Activated CD8-positive, alpha-beta memory T cell treated with anti-CD3 and anti-CD28 coated beads, Interleukin-2, amount 10 ng/mL, durations not matched to agents 7 days and 5 days (primary cell): ENCODE data around the gene PDZRN4. TPM values are rescaled to one million over a fixed set of nuclear protein-coding genes. Genes with fewer than 3 reads are reported as not detected.
"Not testable (repeated sequence)": the region's sequence is repeated elsewhere in the genome, so short reads cannot be mapped to it uniquely, and the experiment has no call there.

Experiments used
- ATAC-seq: fragments of 150-1000 bp; cut with Tn5 transposase; one replicate; pipeline ENCODE4 v1.10.0; 2021; ENCODE audit warnings: moderate library complexity
- CTCF ChIA-PET: fragments of 350-600 bp; sonication (Branson Sonifier 250); formaldehyde crosslinking; loops from one replicate; lab custom pipeline; 2021; ENCODE audit warnings: antibody characterized with exemption; lab: Charles Lee
- DNase-seq: peaks from one replicate; pipeline ENCODE4 v3.0.0-alpha.2; 2020
- H3K27ac Mint-ChIP-seq: one replicate; pipeline ENCODE4 v1.8.0; 2021; ENCODE audit warnings: mild to moderate bottlenecking, mixed read lengths
- H3K27me3 Mint-ChIP-seq: one replicate; pipeline ENCODE4 v1.8.0; 2021; ENCODE audit warnings: mixed read lengths
- H3K36me3 Mint-ChIP-seq: one replicate; pipeline ENCODE4 v1.8.0; 2021; ENCODE audit warnings: mild to moderate bottlenecking, mixed read lengths
- H3K4me1 Mint-ChIP-seq: one replicate; pipeline ENCODE4 v1.8.0; 2021; ENCODE audit warnings: mixed read lengths
- H3K4me3 Mint-ChIP-seq: one replicate; pipeline ENCODE4 v1.8.0; 2021; ENCODE audit warnings: mild to moderate bottlenecking, moderate library complexity, mixed read lengths
- H3K9me3 Mint-ChIP-seq: one replicate; pipeline ENCODE4 v1.8.0; 2022; ENCODE audit warnings: low read depth, mixed read lengths
- total RNA-seq, 2 experiments: library from RNA; stranded (reverse); gene quantifications; one replicate each; pipeline ENCODE4 v1.2.3, GENCODE V29; 2021

Gene PDZRN4
- total RNA-seq, 2 experiments from 2014 or later: not detected

DNA sequence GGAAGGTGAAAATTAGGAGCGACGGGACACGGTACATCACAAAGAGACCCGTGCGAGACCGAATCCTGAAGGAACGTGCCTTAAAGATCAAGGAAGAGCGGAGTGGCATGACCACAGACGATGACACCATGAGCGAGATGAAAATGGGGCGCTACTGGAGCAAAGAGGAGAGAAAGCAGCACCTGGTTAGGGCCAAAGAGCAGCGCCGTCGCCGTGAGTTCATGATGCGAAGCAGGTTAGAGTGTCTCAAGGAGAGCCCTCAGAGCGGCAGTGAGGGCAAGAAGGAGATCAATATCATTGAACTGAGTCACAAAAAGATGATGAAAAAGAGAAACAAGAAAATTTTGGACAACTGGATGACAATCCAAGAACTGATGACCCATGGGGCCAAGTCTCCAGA is 385.3 kb downstream of the PDZRN4 start:
- CTCF ChIA-PET: no interaction called here

DNA sequence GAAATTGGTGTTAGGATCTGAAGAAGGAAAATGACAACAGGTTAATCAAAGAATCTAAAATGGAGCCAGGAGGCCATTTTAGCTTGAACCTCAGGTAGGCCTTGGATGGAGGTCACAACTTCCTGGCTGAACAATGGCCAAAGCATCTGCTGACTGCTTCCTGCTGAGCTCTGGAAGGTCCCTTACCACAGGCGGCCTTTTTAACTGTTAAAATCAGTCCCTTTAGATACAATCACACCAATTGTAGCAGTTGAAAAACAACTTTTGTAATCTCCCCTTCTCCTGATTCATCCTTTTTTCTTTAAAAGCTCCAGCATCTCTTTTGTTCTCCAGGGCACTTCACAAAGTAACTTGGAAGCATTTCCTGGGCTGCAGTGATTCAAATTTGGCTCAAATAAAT is 388.8 kb downstream of the PDZRN4 start:
- no peak overlapping the region for H3K4me3 Mint-ChIP-seq
- no peak for DNase-seq
- no peaks in the 10 kb centered on the region for H3K27me3 Mint-ChIP-seq
- no peaks in the 10 kb centered on the region for H3K9me3 Mint-ChIP-seq
- H3K36me3 Mint-ChIP-seq: no peaks in the 10 kb centered on the region
- CTCF ChIA-PET: no interaction called here
- H3K4me1 Mint-ChIP-seq: no peaks in the 10 kb centered on the region
- no peak overlapping the region for H3K27ac Mint-ChIP-seq
- ATAC-seq: no peak

More for the DNA sequence above, 385.3 kb downstream of the PDZRN4 start:
- DNase-seq (no peak), ATAC-seq (no peak)
- no peaks in the 10 kb centered on the region for H3K27me3 Mint-ChIP-seq
- H3K36me3 Mint-ChIP-seq: no peaks in the 10 kb centered on the region
- no peak overlapping the region for H3K27ac Mint-ChIP-seq
- no peaks in the 10 kb centered on the region for H3K4me1 Mint-ChIP-seq
- H3K9me3 Mint-ChIP-seq: no peaks in the 10 kb centered on the region
- no peak overlapping the region for H3K4me3 Mint-ChIP-seq

DNA sequence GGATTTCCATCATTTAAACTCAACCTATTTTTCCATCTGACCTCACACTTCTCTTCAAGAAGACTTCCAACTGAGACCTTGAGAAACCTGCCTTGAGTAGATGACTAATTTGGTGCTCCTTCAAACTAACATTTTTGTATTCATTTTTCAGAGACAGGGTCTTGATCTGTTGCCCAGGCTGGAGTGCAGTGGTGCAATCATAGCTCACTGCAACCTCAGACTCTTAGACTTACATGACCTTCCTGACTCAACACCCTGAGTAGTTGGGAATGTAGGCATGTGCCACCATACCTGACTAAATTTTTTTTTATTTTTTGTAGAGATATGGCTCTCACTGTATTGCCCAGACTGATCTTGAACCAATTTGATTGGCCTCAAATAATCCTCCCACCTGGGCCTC is 389.9 kb downstream of the PDZRN4 start:
- DNase-seq (no peak), ATAC-seq (no peak)
- Mint-ChIP-seq H3K4me1 (no peaks in the 10 kb centered on the region), H3K9me3 (no peaks in the 10 kb centered on the region), H3K4me3 (no peak overlapping the region), H3K27me3 (no peaks in the 10 kb centered on the region), H3K27ac (no peak overlapping the region), H3K36me3 (no peaks in the 10 kb centered on the region)
- CTCF ChIA-PET: no interaction called here

DNA sequence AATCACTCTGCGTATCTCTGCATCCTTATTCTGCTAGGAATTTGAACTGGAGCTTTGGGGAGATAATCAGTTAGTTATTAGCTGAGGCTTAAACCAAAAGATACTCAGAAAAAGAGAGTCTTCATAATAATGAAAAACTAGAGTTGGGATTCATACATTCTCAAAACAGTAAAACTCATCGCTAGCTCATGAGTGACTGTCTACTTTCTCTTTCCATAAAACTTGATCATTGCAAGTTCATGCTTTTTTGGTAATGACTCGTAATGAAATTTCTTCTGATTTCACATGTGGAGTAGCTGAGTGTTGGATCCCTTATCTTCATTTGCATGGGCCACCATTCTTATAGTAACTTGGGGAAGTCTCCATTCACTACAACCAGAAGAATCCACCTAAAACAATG is 397.7 kb downstream of the PDZRN4 start:
- H3K4me1 Mint-ChIP-seq: no peaks in the 10 kb centered on the region
- DNase-seq (no peak), ATAC-seq (no peak)
- H3K27me3 Mint-ChIP-seq: no peaks in the 10 kb centered on the region
- CTCF ChIA-PET: no interaction called here
- H3K36me3 Mint-ChIP-seq: no peaks in the 10 kb centered on the region
- no peaks in the 10 kb centered on the region for H3K9me3 Mint-ChIP-seq
- no peak overlapping the region for H3K27ac Mint-ChIP-seq
- H3K4me3 Mint-ChIP-seq: no peak overlapping the region

DNA sequence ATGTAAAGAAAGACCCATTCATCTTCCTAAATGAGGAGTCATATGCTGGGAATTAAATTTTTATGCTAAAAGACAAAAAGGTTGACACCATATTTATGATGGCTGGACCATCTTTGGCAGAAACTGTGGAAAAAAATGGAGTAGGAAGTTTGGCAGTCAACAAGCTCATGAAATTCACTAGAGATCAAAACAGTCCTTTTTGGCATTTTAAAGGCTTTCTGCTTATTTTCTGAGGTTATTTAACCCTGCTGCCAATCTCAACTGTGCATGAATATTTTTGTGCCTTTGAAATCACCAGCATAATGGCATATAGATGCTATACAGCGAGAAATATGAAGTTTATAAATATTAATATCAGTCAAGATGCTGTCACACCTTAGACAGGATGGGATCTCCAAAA is 399.5 kb downstream of the PDZRN4 start:
- DNase-seq (no peak), ATAC-seq (no peak)
- no peaks in the 10 kb centered on the region for H3K36me3 Mint-ChIP-seq
- H3K27ac Mint-ChIP-seq: no peak overlapping the region
- H3K27me3 Mint-ChIP-seq: no peaks in the 10 kb centered on the region
- no peaks in the 10 kb centered on the region for H3K4me1 Mint-ChIP-seq
- H3K9me3 Mint-ChIP-seq: no peaks in the 10 kb centered on the region
- CTCF ChIA-PET: no interaction called here
- H3K4me3 Mint-ChIP-seq: no peak overlapping the region

DNA sequence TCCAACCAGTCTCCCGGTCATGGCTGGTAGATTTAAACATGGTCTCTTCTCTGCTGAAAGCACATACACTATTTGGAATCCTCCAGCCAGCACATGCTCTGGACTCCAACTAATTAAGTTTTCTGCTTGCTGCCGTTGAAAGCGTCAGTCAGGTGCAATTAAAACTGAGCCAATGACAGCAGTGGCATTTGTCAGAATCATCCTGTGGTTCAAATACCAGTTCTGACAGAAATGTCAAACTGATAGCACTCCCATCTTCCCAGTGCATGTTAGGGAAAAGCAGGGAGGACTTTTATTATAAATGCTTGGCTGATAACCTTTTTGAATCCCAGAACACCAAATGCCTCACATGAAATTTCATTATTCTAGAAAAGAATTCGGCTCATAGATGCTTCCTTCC is 401.8 kb downstream of the PDZRN4 start:
- no peak for DNase-seq
- no peaks in the 10 kb centered on the region for H3K9me3 Mint-ChIP-seq
- no peak for ATAC-seq
- CTCF ChIA-PET: no interaction called here
- H3K27me3 Mint-ChIP-seq: no peaks in the 10 kb centered on the region
- no peaks in the 10 kb centered on the region for H3K36me3 Mint-ChIP-seq
- no peak overlapping the region for H3K27ac Mint-ChIP-seq
- H3K4me3 Mint-ChIP-seq: no peak overlapping the region
- no peaks in the 10 kb centered on the region for H3K4me1 Mint-ChIP-seq

DNA sequence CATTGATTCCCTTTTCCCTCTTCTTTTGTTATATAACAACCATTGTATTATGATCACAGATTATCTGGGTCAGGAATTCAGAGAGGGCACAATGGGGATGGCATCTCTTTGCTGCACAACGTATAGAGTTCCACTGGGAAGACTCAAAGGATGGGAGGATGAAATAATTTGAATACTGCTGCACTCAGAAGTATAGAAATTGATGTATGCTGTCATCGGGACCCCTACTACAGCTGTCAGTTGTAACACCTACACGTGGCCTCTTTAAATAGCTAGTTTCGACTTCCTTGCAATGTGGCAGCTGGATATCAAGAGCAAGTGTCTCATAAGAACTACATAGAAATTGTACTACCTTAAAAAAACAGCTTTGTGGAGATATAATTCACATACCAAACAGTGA is 408.1 kb downstream of the PDZRN4 start:
- DNase-seq: no peak
- no peaks in the 10 kb centered on the region for H3K9me3 Mint-ChIP-seq

DNA sequence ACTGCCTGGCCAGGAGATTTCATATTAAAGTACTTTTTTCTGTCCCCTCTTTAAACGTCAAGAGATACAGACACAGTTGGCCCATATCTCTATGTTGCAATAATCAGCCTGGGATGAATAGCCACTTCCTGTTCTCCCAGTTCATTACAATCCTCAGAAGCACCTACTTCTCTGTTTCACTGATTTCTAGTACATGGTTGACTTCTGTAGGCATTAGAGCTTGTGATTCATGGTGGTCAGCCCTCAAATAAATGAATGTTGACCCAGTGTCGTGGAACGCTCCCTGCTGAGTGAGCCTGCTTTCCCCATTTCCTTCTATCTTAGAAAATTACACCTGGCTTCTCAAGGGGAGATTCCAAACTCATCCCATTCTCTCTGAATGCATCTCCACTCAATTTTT is 416.7 kb downstream of the PDZRN4 start:
- H3K9me3 Mint-ChIP-seq: no peaks in the 10 kb centered on the region
- no peak overlapping the region for H3K4me3 Mint-ChIP-seq
- no peak overlapping the region for H3K27ac Mint-ChIP-seq
- H3K4me1 Mint-ChIP-seq: no peaks in the 10 kb centered on the region
- no peaks in the 10 kb centered on the region for H3K27me3 Mint-ChIP-seq
- CTCF ChIA-PET: no interaction called here
- ATAC-seq (no peak), DNase-seq (no peak)
- H3K36me3 Mint-ChIP-seq: no peaks in the 10 kb centered on the region

More for the DNA sequence above, 408.1 kb downstream of the PDZRN4 start:
- Mint-ChIP-seq H3K4me3 (no peak overlapping the region), H3K4me1 (no peaks in the 10 kb centered on the region), H3K27me3 (no peaks in the 10 kb centered on the region), H3K36me3 (no peaks in the 10 kb centered on the region), H3K27ac (no peak overlapping the region)
- CTCF ChIA-PET: no interaction called here
- no peak for ATAC-seq

DNA sequence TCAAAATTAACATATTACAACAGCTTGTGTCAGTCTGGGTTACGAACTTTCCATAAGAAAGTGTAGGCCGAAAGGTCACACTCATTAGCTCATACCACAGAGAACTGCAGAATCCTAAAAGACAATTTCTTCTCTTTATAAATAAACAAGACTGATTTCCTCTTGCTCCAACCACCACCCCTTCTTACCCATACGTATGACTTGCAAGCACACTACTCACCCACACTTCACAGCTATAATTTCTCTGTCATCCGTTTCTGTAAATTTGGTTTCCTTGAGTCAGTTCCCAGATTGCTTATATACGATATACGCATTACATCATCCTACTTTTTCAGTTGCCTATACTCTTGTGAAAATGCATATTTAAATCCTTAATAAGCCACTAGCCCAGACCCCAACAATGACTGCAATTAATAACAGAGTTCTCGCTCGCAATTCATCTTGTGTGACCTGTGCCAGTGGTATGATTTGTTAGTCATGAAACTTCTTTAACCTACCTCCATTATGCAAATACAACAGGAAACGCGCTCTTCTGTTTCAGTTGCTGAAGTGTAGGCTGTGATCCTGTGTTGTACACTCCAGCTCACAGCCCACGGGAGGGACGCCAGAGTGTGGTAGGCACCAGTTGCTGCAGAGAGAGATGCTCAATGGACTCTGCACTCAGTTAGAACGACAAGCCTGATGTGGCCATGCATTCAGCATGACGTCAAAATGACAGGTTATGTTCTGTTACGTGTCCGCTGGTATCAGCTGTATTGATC is 417.6 kb downstream of the PDZRN4 start:
- Mint-ChIP-seq H3K36me3 (no peaks in the 10 kb centered on the region), H3K4me3 (no peak overlapping the region), H3K9me3 (no peaks in the 10 kb centered on the region), H3K27me3 (no peaks in the 10 kb centered on the region), H3K27ac (no peak overlapping the region), H3K4me1 (no peaks in the 10 kb centered on the region)
- DNase-seq: no peak
- CTCF ChIA-PET: no interaction called here
- ATAC-seq: no peak

DNA sequence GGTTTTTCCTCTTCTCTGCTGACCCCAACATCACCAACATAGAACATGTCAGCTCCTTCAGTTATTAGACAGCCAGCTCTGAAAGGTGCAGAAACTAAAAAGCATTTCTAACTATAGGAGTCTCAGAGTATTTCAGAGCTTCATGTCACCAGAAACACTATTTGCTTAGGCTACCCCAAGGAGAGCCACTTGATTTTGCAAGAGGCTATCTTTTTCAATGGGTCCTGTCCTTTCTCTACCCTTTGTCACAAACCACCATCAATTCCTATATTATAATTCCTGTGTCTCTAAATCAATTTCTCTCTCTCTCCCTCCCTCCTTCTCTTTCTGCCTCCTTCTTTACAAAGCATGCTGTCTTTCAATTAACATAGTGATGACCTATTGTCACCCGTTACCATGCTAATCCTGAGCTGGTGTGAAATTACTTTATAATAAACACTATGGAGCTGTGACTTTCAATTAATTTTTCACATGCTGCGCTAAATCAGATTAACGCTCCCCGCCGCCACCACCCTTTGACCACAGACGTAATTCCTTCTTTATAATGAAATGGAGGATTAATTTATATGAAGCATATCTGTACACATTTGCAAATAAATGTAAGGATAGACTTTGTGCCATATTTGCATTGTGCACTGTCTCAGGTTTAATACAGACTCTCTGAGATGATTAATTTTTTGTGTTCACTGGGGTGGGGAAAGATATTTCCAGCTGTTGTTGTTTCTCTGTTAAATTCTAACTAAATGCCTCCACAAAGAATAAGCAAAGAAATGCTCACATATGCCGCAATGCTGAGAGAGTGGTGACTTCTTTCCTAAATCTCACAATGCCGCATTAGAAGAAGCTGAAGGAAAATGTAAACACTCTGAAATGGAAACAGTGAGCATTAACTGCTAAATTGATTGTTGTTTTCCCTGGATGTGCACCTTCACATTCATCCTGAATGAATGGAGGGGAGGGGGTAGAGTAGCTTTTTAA is 418.6 kb downstream of the PDZRN4 start:
- no peak for ATAC-seq
- no peak for DNase-seq
- H3K4me1 Mint-ChIP-seq: no peaks in the 10 kb centered on the region
- H3K4me3 Mint-ChIP-seq: no peak overlapping the region
- H3K9me3 Mint-ChIP-seq: no peaks in the 10 kb centered on the region
- H3K36me3 Mint-ChIP-seq: no peaks in the 10 kb centered on the region
- H3K27ac Mint-ChIP-seq: no peak overlapping the region
- H3K27me3 Mint-ChIP-seq: no peaks in the 10 kb centered on the region
- CTCF ChIA-PET: no interaction called here

DNA sequence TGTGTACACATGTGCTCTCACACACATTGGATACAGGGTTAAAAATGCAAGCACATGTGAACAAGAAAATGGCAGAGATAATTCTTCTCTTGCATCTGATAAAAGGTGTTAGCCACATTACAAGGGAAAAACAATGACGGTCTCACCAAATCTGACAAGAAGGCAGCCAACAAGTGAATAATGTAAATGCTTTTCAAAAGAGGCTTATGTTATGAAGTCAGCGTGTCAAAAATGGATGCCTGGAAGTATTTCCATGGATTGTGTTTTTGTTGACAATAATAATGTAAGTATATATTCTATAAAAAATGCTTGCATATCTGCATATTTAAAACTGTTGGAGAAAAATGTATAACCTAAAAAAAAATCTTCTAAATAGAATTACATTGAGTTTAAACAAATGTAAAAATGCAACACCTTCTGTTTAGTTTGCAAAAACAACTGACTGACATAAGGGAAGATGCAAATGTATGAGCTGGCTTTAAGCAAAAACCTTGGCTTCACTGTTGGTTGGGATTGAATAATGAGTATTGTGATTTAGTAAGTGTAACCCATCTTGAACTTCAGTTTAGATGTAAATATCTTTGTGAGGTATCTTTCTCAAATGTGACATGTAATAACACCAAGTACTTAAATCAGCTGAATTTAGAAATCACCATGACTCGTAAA is 424.9 kb downstream of the PDZRN4 start:
- no peaks in the 10 kb centered on the region for H3K9me3 Mint-ChIP-seq
- ATAC-seq: no peak
- H3K4me3 Mint-ChIP-seq: no peak overlapping the region
- no peaks in the 10 kb centered on the region for H3K36me3 Mint-ChIP-seq
- no peaks in the 10 kb centered on the region for H3K4me1 Mint-ChIP-seq
- no peak overlapping the region for H3K27ac Mint-ChIP-seq
- CTCF ChIA-PET: no interaction called here
- no peak for DNase-seq
- no peaks in the 10 kb centered on the region for H3K27me3 Mint-ChIP-seq

DNA sequence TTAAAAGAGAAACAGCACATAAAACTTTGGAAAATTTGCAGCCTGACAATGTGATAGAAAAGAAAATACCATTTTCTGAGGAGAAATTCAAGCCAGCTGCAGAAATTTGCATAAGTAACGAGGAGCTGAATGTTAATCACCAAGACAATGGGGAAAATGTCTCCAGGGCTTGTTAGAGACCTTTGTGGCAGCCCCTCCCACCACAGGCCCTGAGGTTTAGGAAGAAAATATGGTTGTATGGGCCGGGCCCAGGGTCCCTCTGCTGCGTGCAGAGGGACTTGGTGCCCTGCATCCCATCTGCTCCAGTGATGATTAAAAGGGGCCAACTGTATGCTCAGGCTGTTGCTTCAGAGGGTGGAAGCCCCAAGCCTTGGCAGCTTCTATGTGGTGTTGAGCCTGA is 427.1 kb downstream of the PDZRN4 start:
- H3K4me3 Mint-ChIP-seq, CTCF ChIA-PET, H3K36me3 Mint-ChIP-seq, H3K9me3 Mint-ChIP-seq, ATAC-seq, H3K27me3 Mint-ChIP-seq, H3K27ac Mint-ChIP-seq, H3K4me1 Mint-ChIP-seq, DNase-seq: not testable (repeated sequence)

DNA sequence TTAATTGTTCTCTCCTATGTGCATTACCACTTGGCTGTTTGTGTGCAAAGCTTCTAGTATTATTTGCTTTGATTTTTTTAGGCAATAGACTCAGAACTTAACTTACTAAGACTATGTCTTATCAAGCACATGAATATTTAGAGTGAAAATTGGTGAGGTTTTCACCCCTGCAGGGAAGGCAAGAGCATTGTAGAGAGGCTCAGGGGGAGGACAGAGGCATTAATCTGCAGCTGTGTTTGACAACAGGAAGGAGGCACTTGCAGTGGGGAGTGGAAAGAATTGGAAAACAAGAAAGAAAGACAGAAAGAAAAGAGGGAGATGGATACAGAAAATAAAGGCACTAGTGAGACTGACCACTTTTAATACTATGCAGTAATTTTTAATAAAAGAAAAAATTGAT is 431.6 kb downstream of the PDZRN4 start:
- no peaks in the 10 kb centered on the region for H3K36me3 Mint-ChIP-seq
- no peak for DNase-seq
- H3K9me3 Mint-ChIP-seq: no peaks in the 10 kb centered on the region
- H3K27me3 Mint-ChIP-seq: no peaks in the 10 kb centered on the region
- H3K4me3 Mint-ChIP-seq: no peak overlapping the region
- H3K27ac Mint-ChIP-seq: no peak overlapping the region
- ATAC-seq: no peak
- H3K4me1 Mint-ChIP-seq: no peaks in the 10 kb centered on the region
- CTCF ChIA-PET: interaction anchor here (0.7 kb wide), 1 partner anchor 405 kb away, joined by 4 read pairs; no protein-coding TSS in a partner anchor
